Smooth muscle cell (in vitro differentiated cells): ENCODE data around the gene GFPT1. TPM values are rescaled to one million over a fixed set of nuclear protein-coding genes. Genes with fewer than 3 reads are reported as not detected.
"Not testable (repeated sequence)": the region's sequence is repeated elsewhere in the genome, so short reads cannot be mapped to it uniquely, and the experiment has no call there.

Experiments used
- DNase-seq: peaks from one replicate; lab custom pipeline; 2025; ENCODE audit not compliant: unreplicated experiment; lab: John Stamatoyannopoulos, UW
- H2AFZ ChIP-seq: fragments of 200-600 bp; sonication (generic); 2 replicates; pipeline ENCODE4 v1.6.0; 2016; ENCODE audit warnings: antibody characterized with exemption, low read depth, mild to moderate bottlenecking
- H3F3A ChIP-seq: fragments of 200-600 bp; sonication (generic); 2 replicates; pipeline ENCODE4 v1.6.0; 2017; ENCODE audit warnings: antibody characterized with exemption, low read depth
- H3K27ac ChIP-seq: fragments of 200-600 bp; sonication (generic); 2 replicates; pipeline ENCODE4 v1.5.1; 2016; ENCODE audit warnings: low read depth, mild to moderate bottlenecking
- H3K27me3 ChIP-seq: fragments of 200-600 bp; sonication (generic); 2 replicates; pipeline ENCODE4 v1.6.1; 2016; ENCODE audit warnings: low read depth, mild to moderate bottlenecking
- H3K36me3 ChIP-seq: fragments of 200-600 bp; sonication (generic); 2 replicates; pipeline ENCODE4 v1.5.1; 2016; ENCODE audit warnings: low read depth
- H3K4me1 ChIP-seq: fragments of 200-600 bp; sonication (generic); 2 replicates; pipeline ENCODE4 v1.5.1; 2016; ENCODE audit warnings: low read depth
- H3K4me2 ChIP-seq: fragments of 200-600 bp; sonication (generic); 2 replicates; pipeline ENCODE4 v1.6.0; 2016; ENCODE audit warnings: mild to moderate bottlenecking
- H3K4me3 ChIP-seq: fragments of 200-600 bp; sonication (generic); 2 replicates; pipeline ENCODE4 v1.5.1; 2016; ENCODE audit warnings: mild to moderate bottlenecking
- H3K79me2 ChIP-seq: fragments of 200-600 bp; sonication (generic); 2 replicates; pipeline ENCODE4 v1.6.0; 2016; ENCODE audit warnings: low read depth, mild to moderate bottlenecking
- H3K9ac ChIP-seq: fragments of 200-600 bp; sonication (generic); 2 replicates; pipeline ENCODE4 v1.6.0; 2016; ENCODE audit warnings: low read depth
- H3K9me3 ChIP-seq: fragments of 200-600 bp; sonication (generic); replicated peaks from 2 replicates; pipeline ENCODE4 v1.5.1; 2016; ENCODE audit warnings: low read depth
- H4K20me1 ChIP-seq: fragments of 200-600 bp; sonication (generic); 2 replicates; pipeline ENCODE4 v1.6.0; 2016; ENCODE audit warnings: low read depth
- WGBS: methylation state at CpG from one replicate; pipeline ENCODE4 v1.1.7; 2016; ENCODE audit warnings: low lambda C conversion rate; 5-methylcytosine and 5-hydroxymethylcytosine counted together
- polyA plus RNA-seq: library from polyadenylated mRNA; unstranded; fragments of >200 nt; fragmentation: Nextera tagmentation; extraction: Ambion mirVana; gene quantifications from 2 replicates; pipeline ENCODE4 v1.2.1, GENCODE V29; 2016
- total RNA-seq: library from RNA; depleted of rRNA; stranded (reverse); fragments of >200 nt; gene quantifications from 2 replicates; pipeline ENCODE4 v1.2.3, GENCODE V29; 2014
- TF ChIP-seq, protein P1 (sequence below): fragments of 200-600 bp; sonication (generic); IDR thresholded peaks from 2 replicates; pipeline ENCODE4 v1.5.1; 2017; ENCODE audit warnings: borderline replicate concordance, mild to moderate bottlenecking, antibody characterized with exemption; ENCODE audit not compliant: insufficient read depth, poor library complexity, severe bottlenecking

Gene GFPT1
- total and polyA plus RNA-seq, 2 experiments from 2014 or later = 78.5 to 97.7 TPM

DNA sequence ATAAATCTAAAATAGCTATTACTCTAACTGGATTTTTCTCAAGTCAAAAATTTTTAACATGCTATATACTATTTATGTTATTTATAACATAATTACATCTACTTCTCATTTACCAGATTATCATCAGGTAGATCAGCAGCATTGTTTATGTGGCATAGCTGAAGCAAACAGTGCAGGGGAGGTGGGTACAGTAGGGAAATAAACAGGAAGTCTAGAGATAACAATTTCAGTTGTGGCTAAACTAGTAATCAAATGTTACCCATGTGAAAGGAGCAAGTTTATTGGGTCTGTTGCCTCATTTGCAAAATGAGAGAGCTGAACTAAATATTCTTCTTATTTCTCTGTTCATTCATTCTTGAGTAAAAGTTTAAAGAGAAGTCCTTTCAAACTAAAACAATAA is 27.7 kb downstream of the GFPT1 start:
- Histone ChIP-seq H4K20me1 (peaks cover 89% of the 10 kb centered on the region), H2AFZ (no peak overlapping the region), H3K4me2 (no peak overlapping the region), H3F3A (peaks cover 10% of the 10 kb centered on the region), H3K4me1 (no peaks in the 10 kb centered on the region), H3K9ac (no peak overlapping the region), H3K27me3 (no peaks in the 10 kb centered on the region), H3K79me2 (peaks cover 73% of the 10 kb centered on the region), H3K4me3 (no peak overlapping the region), H3K27ac (peak overlapping the region; percentile 19), H3K36me3 (peaks cover 53% of the 10 kb centered on the region), H3K9me3 (no peaks in the 10 kb centered on the region)
- DNase-seq = no peak
- TF ChIP-seq, protein P1, sequence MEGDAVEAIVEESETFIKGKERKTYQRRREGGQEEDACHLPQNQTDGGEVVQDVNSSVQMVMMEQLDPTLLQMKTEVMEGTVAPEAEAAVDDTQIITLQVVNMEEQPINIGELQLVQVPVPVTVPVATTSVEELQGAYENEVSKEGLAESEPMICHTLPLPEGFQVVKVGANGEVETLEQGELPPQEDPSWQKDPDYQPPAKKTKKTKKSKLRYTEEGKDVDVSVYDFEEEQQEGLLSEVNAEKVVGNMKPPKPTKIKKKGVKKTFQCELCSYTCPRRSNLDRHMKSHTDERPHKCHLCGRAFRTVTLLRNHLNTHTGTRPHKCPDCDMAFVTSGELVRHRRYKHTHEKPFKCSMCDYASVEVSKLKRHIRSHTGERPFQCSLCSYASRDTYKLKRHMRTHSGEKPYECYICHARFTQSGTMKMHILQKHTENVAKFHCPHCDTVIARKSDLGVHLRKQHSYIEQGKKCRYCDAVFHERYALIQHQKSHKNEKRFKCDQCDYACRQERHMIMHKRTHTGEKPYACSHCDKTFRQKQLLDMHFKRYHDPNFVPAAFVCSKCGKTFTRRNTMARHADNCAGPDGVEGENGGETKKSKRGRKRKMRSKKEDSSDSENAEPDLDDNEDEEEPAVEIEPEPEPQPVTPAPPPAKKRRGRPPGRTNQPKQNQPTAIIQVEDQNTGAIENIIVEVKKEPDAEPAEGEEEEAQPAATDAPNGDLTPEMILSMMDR = no peak

DNA sequence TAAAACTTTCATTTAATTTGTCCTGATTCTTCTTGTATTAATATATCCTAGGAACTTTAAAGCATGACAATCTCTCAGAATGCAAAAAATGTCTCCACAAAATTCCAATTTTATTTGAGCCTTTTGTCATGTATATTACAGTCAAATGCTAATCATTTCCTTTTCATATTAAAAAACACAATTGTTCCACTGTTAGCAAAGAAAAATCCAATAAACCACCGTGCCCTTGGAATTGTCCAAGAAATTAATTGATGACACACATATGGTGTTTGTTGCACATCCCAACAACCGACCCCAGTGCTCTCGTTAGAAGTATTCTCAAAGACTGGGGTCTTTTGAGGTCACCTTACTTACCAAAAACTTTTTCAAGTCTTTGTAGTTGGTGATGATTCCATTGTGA is 28.1 kb downstream of the GFPT1 start:
- Histone ChIP-seq H4K20me1 (peaks cover 89% of the 10 kb centered on the region), H3K4me3 (no peak overlapping the region), H2AFZ (no peak overlapping the region), H3K9me3 (no peaks in the 10 kb centered on the region), H3F3A (peaks cover 15% of the 10 kb centered on the region), H3K27me3 (no peaks in the 10 kb centered on the region), H3K4me1 (peaks cover under 1% of the 10 kb centered on the region), H3K4me2 (no peak overlapping the region), H3K36me3 (peaks cover 56% of the 10 kb centered on the region), H3K79me2 (peaks cover 73% of the 10 kb centered on the region), H3K9ac (no peak overlapping the region), H3K27ac (peak overlapping the region; percentile 19)
- no peak for DNase-seq
- 77% methylated on average over 3 of the region's 3 CpGs for WGBS
- TF ChIP-seq, protein P1 = no peak

DNA sequence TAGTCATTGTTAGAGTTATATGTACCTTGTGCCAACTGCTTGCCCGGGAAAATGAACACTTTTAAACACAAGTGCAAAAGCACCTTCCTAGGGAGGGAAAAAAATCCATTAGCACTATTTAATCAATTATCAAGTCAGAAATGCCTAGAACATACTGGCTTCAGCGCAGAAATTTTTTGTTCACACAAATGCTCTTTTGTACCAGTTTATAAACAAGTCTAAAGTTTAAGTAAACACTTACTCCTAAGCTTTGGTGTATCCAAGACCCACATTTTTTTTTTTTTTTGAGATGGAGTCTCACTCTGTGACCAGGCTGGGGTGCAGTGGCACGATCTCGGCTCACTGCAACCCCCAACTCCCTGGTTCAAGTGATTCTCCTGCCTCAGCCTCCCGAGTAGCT is 30.6 kb downstream of the GFPT1 start:
- Histone ChIP-seq H3F3A (peaks cover 20% of the 10 kb centered on the region), H3K4me2 (no peak overlapping the region), H3K27ac (no peak overlapping the region), H2AFZ (no peak overlapping the region), H4K20me1 (peaks cover 89% of the 10 kb centered on the region), H3K4me1 (peaks cover 2% of the 10 kb centered on the region), H3K4me3 (no peak overlapping the region), H3K9me3 (no peaks in the 10 kb centered on the region), H3K27me3 (no peaks in the 10 kb centered on the region), H3K79me2 (peaks cover 76% of the 10 kb centered on the region), H3K9ac (no peak overlapping the region), H3K36me3 (peaks cover 42% of the 10 kb centered on the region)
- no peak for DNase-seq
- WGBS = over 99% methylated on average over 5 of the region's 5 CpGs
- TF ChIP-seq, protein P1 = no peak

DNA sequence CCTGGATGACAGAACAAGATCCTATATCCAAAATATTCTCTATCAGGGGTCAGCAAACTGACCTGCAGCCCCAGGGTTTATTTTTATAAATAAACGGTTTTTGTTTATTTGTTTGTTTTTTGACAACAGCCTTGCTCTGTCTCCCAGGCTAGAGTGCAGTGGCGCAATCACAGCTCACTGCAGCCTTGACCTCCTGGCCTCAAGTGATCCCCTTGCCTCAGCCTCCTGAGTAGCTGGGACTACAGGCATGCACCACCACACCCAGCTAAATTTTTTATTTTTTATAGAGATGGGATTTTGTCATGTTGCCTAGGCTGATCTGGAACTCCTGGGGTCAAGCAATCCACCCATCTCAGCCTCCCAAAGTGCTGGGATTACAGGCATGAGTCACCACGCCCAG is 32.1 kb downstream of the GFPT1 start:
- not testable (repeated sequence) for H3K27ac ChIP-seq, H3K4me3 ChIP-seq, H3K9me3 ChIP-seq, DNase-seq, H3K4me1 ChIP-seq, H2AFZ ChIP-seq, H3K27me3 ChIP-seq, H3K9ac ChIP-seq, H3K4me2 ChIP-seq
- Histone ChIP-seq H3K79me2 (peaks cover 89% of the 10 kb centered on the region), H4K20me1 (peaks cover 89% of the 10 kb centered on the region), H3K36me3 (peaks cover 46% of the 10 kb centered on the region), H3F3A (peaks cover 20% of the 10 kb centered on the region)
- 93% methylated on average over 3 of the region's 3 CpGs for WGBS
